PFSK-1 (cell line): ENCODE measurements around the gene CAMKMT.

Experiments used
- FOXP2 ChIP-seq: optimal IDR thresholded peaks from 2 replicates; pipeline ENCODE3; 2011; ENCODE audit warnings: borderline replicate concordance, control low read depth, inconsistent platforms; ENCODE audit not compliant: insufficient read depth; ENCODE audit errors: extremely low read length, extremely low read depth
- POLR2AphosphoS5 ChIP-seq: IDR thresholded peaks from 2 replicates; pipeline ENCODE4 v1.6.1; 2012; ENCODE audit warnings: low read depth, mild to moderate bottlenecking, control low read depth, low read length, moderate library complexity
- SIN3A ChIP-seq: IDR thresholded peaks from 2 replicates; pipeline ENCODE4 v1.6.1; 2012; ENCODE audit warnings: mild to moderate bottlenecking, low read length, moderate library complexity, borderline replicate concordance; ENCODE audit not compliant: insufficient read depth
- TAF1 ChIP-seq: IDR thresholded peaks from 2 replicates; pipeline ENCODE4 v1.6.1; 2012; ENCODE audit warnings: low read length, control low read depth, borderline replicate concordance; ENCODE audit not compliant: insufficient read depth
- TF ChIP-seq, protein P1 (sequence below), 2 experiments: IDR thresholded peaks; 2 replicates each; pipeline versions ENCODE4 v1.6.1 to v1.8.0; 2011 to 2012; ENCODE audit warnings: low read depth in 2 of 2, low read length in 2 of 2, control low read depth in 1 of 2, inconsistent platforms in 1 of 2, mild to moderate bottlenecking in 1 of 2, moderate library complexity in 1 of 2; ENCODE audit not compliant: insufficient read depth in 1 of 2

Gene CAMKMT

DNA sequence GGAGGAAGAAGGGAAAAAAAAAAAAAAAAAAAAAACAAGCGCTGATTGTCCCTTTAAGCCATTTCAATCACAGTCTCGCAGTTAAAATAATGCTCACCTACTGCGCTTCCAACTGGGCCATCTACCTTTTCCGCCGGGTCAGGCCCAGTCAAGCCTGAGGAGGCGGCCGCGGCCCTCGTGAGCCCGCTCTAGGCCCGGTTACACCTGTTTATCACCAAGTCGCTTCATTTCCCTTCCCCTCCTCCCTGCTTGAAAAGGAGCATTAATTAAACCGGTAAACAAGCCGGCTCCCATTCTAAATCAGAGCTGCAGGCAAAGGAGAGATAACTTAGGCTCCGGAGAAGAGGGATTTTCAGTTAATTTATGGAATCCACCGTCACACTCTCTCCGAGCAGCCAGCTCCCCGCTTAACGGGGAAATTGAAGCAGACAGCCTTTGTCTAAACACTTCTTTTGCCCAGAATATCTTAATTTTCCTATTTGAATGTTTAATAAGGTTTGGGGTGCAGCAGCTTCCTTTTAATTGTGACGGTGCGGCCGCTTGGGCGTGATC is 439.6 kb downstream of the CAMKMT start:
- TF ChIP-seq, protein P1, sequence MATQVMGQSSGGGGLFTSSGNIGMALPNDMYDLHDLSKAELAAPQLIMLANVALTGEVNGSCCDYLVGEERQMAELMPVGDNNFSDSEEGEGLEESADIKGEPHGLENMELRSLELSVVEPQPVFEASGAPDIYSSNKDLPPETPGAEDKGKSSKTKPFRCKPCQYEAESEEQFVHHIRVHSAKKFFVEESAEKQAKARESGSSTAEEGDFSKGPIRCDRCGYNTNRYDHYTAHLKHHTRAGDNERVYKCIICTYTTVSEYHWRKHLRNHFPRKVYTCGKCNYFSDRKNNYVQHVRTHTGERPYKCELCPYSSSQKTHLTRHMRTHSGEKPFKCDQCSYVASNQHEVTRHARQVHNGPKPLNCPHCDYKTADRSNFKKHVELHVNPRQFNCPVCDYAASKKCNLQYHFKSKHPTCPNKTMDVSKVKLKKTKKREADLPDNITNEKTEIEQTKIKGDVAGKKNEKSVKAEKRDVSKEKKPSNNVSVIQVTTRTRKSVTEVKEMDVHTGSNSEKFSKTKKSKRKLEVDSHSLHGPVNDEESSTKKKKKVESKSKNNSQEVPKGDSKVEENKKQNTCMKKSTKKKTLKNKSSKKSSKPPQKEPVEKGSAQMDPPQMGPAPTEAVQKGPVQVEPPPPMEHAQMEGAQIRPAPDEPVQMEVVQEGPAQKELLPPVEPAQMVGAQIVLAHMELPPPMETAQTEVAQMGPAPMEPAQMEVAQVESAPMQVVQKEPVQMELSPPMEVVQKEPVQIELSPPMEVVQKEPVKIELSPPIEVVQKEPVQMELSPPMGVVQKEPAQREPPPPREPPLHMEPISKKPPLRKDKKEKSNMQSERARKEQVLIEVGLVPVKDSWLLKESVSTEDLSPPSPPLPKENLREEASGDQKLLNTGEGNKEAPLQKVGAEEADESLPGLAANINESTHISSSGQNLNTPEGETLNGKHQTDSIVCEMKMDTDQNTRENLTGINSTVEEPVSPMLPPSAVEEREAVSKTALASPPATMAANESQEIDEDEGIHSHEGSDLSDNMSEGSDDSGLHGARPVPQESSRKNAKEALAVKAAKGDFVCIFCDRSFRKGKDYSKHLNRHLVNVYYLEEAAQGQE (IDR thresholded peaks at IDR 0.05; ENCODE audit: insufficient read depth in 1 of 2, low read depth in 2 of 2, low read length in 2 of 2): no peak
- TF ChIP-seq FOXP2: no peak
- TF ChIP-seq TAF1: no peak
- no peak for TF ChIP-seq SIN3A
- no peak for TF ChIP-seq POLR2AphosphoS5

DNA sequence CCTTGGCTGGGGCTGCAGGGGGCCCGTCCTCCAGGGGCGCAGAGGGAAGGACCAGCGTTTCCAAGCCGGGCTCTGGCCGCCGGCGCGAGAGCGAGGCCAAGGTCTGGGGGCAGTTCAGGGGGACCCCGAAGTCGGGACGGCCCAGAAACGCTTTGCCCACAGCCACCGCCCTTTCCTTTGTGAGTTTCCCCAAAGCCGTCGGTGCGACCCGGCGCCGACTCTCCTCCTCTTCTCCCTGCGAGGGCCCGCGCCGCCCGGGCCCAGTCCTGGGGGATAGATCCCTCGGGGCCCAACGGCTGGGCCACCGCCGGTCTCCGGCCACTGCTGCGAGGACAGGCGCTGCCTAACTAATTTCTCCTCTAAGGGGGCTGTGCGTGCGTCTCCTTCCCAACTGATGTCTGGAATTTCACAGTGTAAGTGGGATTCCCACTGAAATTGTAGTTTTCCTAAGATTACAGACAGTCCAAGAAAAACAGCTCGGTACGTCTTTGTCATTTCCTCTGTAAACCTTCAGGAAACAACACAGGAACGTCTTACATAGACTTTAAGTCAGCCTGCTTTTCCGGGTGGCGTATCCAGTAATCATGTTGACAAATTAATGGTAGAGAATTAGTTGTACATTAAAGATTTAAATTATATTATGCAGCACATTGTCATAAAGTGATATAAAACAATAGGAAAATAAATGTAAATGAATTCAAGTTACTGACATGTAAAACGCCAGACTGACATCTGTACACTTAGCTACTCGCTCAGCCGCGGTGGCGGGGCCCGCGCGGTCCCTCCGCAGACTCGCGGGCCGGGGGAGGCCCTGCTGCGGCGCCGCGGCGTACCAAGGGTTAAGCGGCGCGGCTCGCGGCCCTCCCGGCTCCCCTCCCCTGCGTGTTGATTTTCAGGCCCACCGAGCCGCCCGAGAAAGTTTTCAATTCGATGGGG is 440.4 kb downstream of the CAMKMT start:
- TF ChIP-seq TAF1 (no peak), SIN3A (no peak), FOXP2 (no peak), POLR2AphosphoS5 (no peak)
- TF ChIP-seq, protein P1 (IDR thresholded peaks at IDR 0.05; ENCODE audit: insufficient read depth in 1 of 2, low read depth in 2 of 2, low read length in 2 of 2): no peak

DNA sequence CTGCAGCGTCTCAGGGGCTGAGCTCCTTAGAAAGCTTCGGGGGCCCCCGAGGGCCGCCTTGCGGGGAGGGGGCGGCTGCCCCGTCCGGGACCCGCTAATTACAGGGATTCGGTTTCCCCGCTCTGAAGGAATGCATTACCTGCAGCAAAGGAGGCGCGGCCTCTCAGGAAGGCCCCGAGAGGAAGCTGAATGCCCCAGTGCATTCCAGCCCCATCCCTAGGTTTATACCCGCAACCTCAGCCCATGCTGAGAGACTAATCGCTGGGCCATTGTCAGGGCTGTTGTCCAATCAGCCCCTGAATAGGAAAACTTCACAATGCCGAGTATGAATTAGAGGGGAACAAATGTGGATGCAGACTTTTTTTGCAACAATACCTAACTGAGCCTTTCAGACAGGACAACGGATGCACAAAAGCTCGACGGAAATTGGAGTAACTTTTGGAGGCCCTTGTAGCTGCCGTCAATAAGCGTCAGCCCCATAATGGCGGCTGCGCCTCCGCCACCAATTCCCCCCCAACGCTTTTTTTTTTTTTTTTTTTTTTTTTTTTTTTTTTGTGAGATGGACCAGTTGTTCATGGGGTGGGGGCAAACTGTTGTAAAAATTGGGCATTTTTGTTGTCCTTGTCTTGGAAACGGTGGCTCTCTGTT is 441.2 kb downstream of the CAMKMT start:
- TF ChIP-seq TAF1 (no peak), POLR2AphosphoS5 (no peak)

DNA sequence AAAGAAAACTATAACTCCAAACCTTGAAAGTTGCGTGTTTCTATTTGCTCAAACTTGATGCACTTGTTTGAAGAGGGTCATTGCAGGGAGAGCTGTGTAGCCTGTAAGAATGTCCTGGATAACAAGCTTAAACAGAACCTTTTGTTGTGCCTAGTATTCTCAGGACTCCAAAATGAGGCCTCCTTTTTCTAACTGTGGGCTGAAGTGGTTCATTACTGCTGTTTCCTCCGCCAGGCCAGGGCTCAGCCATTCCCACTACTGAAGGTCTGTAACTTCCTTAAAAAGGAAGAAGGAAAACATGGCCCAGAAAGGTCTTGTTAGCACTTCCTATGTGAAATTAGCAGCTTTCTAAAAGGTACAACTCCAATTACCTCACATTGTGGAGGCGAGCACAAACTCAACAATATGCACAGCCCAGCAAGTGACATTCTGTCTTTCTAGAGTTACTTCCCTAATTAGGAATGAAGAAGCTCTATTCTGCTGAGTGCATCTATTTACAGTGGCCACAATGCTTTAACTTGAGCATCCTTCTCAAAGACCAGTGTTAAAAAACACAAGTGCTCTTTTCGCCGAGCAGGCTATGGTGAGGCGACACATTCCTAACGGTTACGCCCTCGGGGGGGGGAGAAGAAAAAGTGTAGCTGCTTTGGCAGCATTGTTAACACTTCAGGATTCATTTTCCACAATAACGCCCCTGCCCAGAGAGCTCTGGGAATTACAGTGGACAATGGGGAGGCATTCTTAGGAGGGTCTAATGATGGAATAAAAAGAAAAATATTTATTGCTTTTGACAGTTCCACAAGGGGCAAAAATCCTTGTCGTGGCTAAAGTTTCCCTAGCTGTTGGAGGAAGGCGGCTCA is 442.9 kb downstream of the CAMKMT start:
- TF ChIP-seq POLR2AphosphoS5 (no peak), SIN3A (no peak), FOXP2 (no peak), TAF1 (no peak)
- TF ChIP-seq, protein P1 (IDR thresholded peaks at IDR 0.05; ENCODE audit: insufficient read depth in 1 of 2, low read depth in 2 of 2, low read length in 2 of 2): no peak
